ENCODE results near the gene PPP2R5D.
A peak's percentile ranks its signal among the peaks of the same experiment; 100 is the strongest.

PPP2R5D gene

DNA sequence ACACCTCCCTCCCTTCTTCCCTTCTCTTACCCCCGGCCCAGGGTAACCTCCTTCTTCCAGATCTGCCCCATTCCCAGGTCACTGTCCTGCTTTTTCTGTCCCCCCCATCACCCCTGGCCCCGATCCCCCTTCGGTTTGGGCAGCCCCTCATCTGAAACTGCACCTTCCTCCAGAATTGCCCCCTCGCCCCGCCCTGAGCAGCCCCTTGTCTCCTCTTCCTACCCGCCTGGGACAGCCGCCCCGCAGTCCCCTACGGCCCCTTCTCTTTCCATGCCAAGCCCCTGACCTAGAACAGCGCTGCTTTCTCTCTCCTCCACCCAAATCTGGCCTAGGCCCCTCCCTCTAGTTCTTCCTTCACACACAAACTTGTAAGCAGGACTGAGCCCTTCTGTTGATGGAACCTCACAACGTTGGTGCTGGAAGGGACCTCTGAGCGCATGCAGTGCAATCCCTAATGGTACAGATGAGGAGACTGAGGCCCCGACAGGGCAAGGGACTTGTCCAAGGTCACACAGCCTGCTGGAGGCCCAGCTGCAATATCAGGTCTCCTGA is 630 bp downstream of the PPP2R5D start:
- no peaks in the 10 kb centered on the region for H3K9me3 ChIP-seq (ENCODE audit: insufficient read depth, low read length)
- TF ChIP-seq EZH2phosphoT487 (IDR thresholded peaks at IDR 0.05; ENCODE audit: low read depth) (no peak), CTCF (IDR thresholded peaks at IDR 0.05; ENCODE audit: low read depth, low read length) (no peak)
- peaks cover 21% of the 10 kb centered on the region for H3K79me2 ChIP-seq (ENCODE audit: low read length)
- H3K27me3 ChIP-seq (ENCODE audit: low read depth, low read length) = no peaks in the 10 kb centered on the region
- H3K9ac ChIP-seq (ENCODE audit: low read length) = peak overlapping the region; percentile 93
- peaks cover 10% of the 10 kb centered on the region for H3K4me1 ChIP-seq (ENCODE audit: low read length)
- H3K4me3 ChIP-seq (ENCODE audit: low read length) = peak overlapping the region; percentile 90
- peak overlapping the region; percentile 40 for H3K27ac ChIP-seq (ENCODE audit: low read length)
- H3K4me2 ChIP-seq (ENCODE audit: low read length) = peak overlapping the region; percentile 86
- H2AFZ ChIP-seq (ENCODE audit: low read depth, low read length) = peak overlapping the region; percentile 66; the same call in 1 of the 2 replicates
- 0 out of 2 replicates have a peak, but pooled peaks cover 4% of the 10 kb centered on the region for H4K20me1 ChIP-seq (ENCODE audit: insufficient read depth, low read length)
- H3K36me3 ChIP-seq (replicated peaks; ENCODE audit: low read depth, low read length) = peaks cover 25% of the 10 kb centered on the region

DNA sequence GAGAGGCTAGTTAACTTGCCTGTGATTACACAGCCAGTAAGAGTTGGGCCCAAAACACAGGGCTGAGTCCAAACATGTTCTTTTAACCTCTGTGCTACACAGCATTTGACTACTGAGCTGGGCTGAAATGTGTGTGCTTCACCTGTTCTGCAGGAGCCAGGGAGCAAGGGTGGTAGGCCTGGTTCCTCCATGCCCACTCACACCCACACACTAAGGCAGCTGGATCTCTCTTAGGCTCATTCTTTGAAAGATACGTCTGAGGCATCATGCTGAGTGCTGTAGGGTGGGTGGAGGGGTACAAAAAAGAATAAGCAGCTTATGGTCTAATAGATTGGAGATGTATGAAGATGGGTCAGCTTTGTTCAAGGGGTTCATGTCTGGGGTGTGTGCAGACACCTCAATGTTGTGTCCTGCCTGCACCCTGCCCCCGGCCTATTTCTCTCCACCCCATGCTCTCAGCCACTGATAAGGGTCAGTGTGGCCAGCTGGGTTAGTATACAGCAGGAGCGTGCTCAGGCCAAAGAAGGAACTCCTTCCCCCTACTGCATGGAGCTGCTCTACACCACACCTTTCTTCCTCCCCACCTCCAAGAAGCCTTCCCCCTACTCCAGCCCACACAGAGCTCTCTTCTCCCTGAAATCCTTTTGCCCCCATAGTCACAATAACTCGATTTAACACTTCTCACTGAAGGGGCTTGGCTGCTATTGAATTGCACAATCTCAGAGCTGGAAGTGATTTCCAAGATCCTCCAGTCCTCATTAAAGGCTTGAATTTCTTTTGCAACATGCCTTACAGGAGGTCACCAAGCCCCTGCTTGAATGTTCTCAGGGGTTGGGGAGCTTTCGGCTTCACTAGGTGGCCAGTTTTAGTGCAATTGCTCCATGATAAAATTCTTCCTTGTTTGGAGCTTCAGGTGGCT is 3.4 kb downstream of the PPP2R5D start:
- TF ChIP-seq CTCF (IDR thresholded peaks at IDR 0.05; ENCODE audit: low read depth, low read length) (no peak), EZH2phosphoT487 (IDR thresholded peaks at IDR 0.05; ENCODE audit: low read depth) (no peak)
- Histone ChIP-seq H3K27ac (ENCODE audit: low read length) (no peak overlapping the region), H3K36me3 (replicated peaks; ENCODE audit: low read depth, low read length) (peaks cover 29% of the 10 kb centered on the region), H3K9me3 (ENCODE audit: insufficient read depth, low read length) (no peaks in the 10 kb centered on the region), H3K27me3 (ENCODE audit: low read depth, low read length) (no peaks in the 10 kb centered on the region), H3K4me2 (ENCODE audit: low read length) (no peak overlapping the region), H2AFZ (ENCODE audit: low read depth, low read length) (no peak overlapping the region), H3K9ac (ENCODE audit: low read length) (no peak overlapping the region), H4K20me1 (ENCODE audit: insufficient read depth, low read length) (0 out of 2 replicates have a peak, but pooled peaks cover 4% of the 10 kb centered on the region), H3K4me3 (ENCODE audit: low read length) (no peak overlapping the region), H3K79me2 (ENCODE audit: low read length) (peaks cover 21% of the 10 kb centered on the region), H3K4me1 (ENCODE audit: low read length) (peaks cover 9% of the 10 kb centered on the region)

- Histone ChIP-seq H3K9ac (ENCODE audit: low read length) (no peak overlapping the region), H3K4me1 (ENCODE audit: low read length) (peaks cover 9% of the 10 kb centered on the region), H4K20me1 (ENCODE audit: insufficient read depth, low read length) (0 out of 2 replicates have a peak, but pooled peaks cover 4% of the 10 kb centered on the region), H2AFZ (ENCODE audit: low read depth, low read length) (no peak overlapping the region), H3K9me3 (ENCODE audit: insufficient read depth, low read length) (no peaks in the 10 kb centered on the region), H3K27me3 (ENCODE audit: low read depth, low read length) (no peaks in the 10 kb centered on the region), H3K36me3 (replicated peaks; ENCODE audit: low read depth, low read length) (peaks cover 32% of the 10 kb centered on the region), H3K79me2 (ENCODE audit: low read length) (peaks cover 21% of the 10 kb centered on the region), H3K27ac (ENCODE audit: low read length) (no peak overlapping the region), H3K4me2 (ENCODE audit: low read length) (no peak overlapping the region), H3K4me3 (ENCODE audit: low read length) (no peak overlapping the region)
- no peak for TF ChIP-seq CTCF (IDR thresholded peaks at IDR 0.05; ENCODE audit: low read depth, low read length)
- TF ChIP-seq EZH2phosphoT487 (IDR thresholded peaks at IDR 0.05; ENCODE audit: low read depth) = no peak
Measured at GRCh38 chr6:42988486-42989020, 4.2 kb downstream of the PPP2R5D start.

DNA sequence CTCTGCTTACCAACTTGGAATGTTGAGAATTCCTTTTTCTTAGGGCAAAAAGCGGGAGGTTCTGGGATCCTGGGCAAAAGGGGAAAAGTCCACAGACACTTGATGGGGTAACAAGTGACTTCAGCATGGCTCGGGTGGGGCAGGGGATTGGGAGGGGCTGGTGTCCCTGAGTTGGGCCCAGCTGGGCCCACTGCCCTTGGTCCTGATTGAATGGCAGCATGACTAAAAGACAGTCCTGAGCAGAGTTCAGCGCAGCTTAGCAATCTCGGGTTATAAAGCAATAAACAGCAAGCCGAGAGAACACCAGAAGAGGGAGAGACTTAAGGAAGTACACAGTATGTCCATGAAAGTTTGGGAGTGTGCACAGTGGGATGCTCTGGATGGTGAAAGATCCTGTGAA is 5.6 kb downstream of the PPP2R5D start:
- Histone ChIP-seq H3K36me3 (replicated peaks; ENCODE audit: low read depth, low read length) (peaks cover 33% of the 10 kb centered on the region), H4K20me1 (ENCODE audit: insufficient read depth, low read length) (0 out of 2 replicates have a peak, but pooled peaks cover 4% of the 10 kb centered on the region), H3K4me2 (ENCODE audit: low read length) (no peak overlapping the region), H3K27ac (ENCODE audit: low read length) (no peak overlapping the region), H3K9ac (ENCODE audit: low read length) (no peak overlapping the region), H3K4me1 (ENCODE audit: low read length) (peaks cover 5% of the 10 kb centered on the region), H3K79me2 (ENCODE audit: low read length) (peaks cover 16% of the 10 kb centered on the region), H3K4me3 (ENCODE audit: low read length) (no peak overlapping the region), H3K9me3 (ENCODE audit: insufficient read depth, low read length) (no peaks in the 10 kb centered on the region), H2AFZ (ENCODE audit: low read depth, low read length) (no peak overlapping the region), H3K27me3 (ENCODE audit: low read depth, low read length) (no peaks in the 10 kb centered on the region)
- TF ChIP-seq EZH2phosphoT487 (IDR thresholded peaks at IDR 0.05; ENCODE audit: low read depth) = no peak
- no peak for TF ChIP-seq CTCF (IDR thresholded peaks at IDR 0.05; ENCODE audit: low read depth, low read length)
